Progenitor cell of endocrine pancreas (in vitro differentiated cells): ENCODE measurements around the gene LTBR. TPM values are rescaled to one million over a fixed set of nuclear protein-coding genes. Genes with fewer than 3 reads are reported as not detected.
"Not testable (repeated sequence)": the region's sequence is repeated elsewhere in the genome, so short reads cannot be mapped to it uniquely, and the experiment has no call there.

Source experiments
- DNase-seq: peaks from one replicate; pipeline ENCODE4 v3.0.0; 2021; ENCODE audit warnings: low spot score; ENCODE audit not compliant: unreplicated experiment
- H3K27ac Mint-ChIP-seq: 2 replicates; pipeline ENCODE4 v1.8.0; 2021; ENCODE audit warnings: mild to moderate bottlenecking, moderate library complexity, mixed read lengths
- H3K27me3 Mint-ChIP-seq: 2 replicates; pipeline ENCODE4 v1.8.0; 2021; ENCODE audit warnings: mixed read lengths
- H3K36me3 Mint-ChIP-seq: 2 replicates; pipeline ENCODE4 v1.8.0; 2022; ENCODE audit warnings: mixed read lengths; ENCODE audit not compliant: insufficient read depth
- H3K4me1 Mint-ChIP-seq: 2 replicates; pipeline ENCODE4 v1.8.0; 2021; ENCODE audit warnings: low read depth, mixed read lengths
- H3K4me3 Mint-ChIP-seq: 2 replicates; pipeline ENCODE4 v1.8.0; 2021; ENCODE audit warnings: low read depth, mild to moderate bottlenecking, moderate library complexity, mixed read lengths
- H3K9me3 Mint-ChIP-seq: 2 replicates; pipeline ENCODE4 v1.8.0; 2021; ENCODE audit warnings: low read depth, mixed read lengths
- total RNA-seq: library from RNA; stranded (reverse); gene quantifications from 2 replicates; pipeline ENCODE4 v1.2.1, GENCODE V29; 2021
- TF ChIP-seq, protein P1 (sequence below): fragments of 200-600 bp; sonication (generic); IDR thresholded peaks from one replicate; pipeline ENCODE4 v1.5.0; 2021; ENCODE audit warnings: antibody characterized with exemption, mild to moderate bottlenecking; ENCODE audit not compliant: unreplicated experiment

Gene LTBR
- total RNA-seq, 1 donor from 2014 or later, result 17.8 TPM

DNA sequence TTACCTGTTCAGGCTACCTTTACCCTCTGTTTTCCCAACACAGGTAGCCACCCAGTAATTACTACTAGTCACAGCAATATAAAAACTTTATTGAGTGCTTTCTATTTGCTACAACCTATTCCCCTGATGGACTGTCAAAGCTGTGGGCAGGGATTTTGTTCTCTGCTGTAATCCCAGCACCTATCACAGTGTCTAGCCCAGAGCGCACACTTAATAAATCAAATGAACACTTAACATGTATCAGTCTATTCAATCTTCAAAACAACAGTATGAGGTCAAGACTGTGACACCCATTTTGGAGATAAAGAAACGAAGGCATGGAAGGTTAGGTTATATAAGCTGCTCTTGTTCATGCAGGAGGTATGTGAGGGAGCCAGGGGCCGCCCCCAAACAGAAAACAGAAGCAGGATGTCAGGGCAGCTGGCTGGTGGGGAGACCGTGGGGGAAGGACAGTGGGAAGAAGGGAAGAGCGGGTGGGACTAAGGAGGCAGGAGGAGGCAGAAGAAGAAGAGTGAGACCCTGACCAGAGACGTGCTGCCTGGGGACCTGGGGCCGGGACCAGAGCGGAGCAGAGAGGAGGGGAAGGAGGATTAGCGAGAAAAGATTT lies 43.8 kb upstream of the LTBR start:
- Mint-ChIP-seq H3K4me1 (peaks cover 32% of the 10 kb centered on the region), H3K4me3 (no peak overlapping the region), H3K9me3 (no peaks in the 10 kb centered on the region), H3K36me3 (no peaks in the 10 kb centered on the region), H3K27me3 (no peaks in the 10 kb centered on the region), H3K27ac (no peak overlapping the region)
- DNase-seq, result no peak
- TF ChIP-seq, protein P1, sequence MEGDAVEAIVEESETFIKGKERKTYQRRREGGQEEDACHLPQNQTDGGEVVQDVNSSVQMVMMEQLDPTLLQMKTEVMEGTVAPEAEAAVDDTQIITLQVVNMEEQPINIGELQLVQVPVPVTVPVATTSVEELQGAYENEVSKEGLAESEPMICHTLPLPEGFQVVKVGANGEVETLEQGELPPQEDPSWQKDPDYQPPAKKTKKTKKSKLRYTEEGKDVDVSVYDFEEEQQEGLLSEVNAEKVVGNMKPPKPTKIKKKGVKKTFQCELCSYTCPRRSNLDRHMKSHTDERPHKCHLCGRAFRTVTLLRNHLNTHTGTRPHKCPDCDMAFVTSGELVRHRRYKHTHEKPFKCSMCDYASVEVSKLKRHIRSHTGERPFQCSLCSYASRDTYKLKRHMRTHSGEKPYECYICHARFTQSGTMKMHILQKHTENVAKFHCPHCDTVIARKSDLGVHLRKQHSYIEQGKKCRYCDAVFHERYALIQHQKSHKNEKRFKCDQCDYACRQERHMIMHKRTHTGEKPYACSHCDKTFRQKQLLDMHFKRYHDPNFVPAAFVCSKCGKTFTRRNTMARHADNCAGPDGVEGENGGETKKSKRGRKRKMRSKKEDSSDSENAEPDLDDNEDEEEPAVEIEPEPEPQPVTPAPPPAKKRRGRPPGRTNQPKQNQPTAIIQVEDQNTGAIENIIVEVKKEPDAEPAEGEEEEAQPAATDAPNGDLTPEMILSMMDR, result no peak

DNA sequence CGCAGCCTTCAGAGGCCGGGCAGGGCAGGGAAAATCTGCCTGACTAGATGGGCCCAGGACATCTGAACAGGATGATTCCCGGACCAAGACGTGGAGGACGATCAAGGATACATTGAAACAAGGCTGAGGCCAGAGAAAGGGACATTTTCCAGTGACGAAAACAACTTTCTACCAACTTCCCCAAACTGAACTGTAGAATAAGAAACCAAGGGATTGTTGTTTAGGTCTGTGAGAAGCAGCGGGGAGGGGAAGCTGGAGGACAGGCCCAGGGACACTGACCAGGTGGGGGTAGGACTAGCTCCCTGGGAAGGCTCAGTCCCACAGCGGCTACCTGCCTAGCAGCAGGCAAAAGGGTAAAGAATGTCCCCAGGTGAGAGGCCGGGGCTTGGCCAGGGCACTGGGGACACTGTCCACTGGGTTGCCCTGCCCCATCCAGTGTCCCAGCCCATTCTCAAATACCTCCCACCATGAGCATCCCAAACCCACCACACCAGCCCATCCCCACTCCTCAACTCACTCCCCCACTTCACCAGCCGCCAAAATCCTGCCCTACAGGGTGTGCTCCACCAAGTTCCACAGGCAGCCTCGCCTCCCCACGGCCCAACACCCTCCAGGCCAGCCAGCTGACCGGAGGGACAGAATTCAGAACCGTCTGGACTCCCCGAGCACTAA lies 43.1 kb upstream of the LTBR start:
- H3K27me3 Mint-ChIP-seq, result no peaks in the 10 kb centered on the region

GRCh38 chr12:6341417-6342139 lies 42.4 kb upstream of the LTBR start, which contains the start of gene TNFRSF1A:
TSS of gene TNFRSF1A (minus strand) at chr12:6342076. CDS start at chr12:6341814, 262 bp downstream.
- H3K27ac Mint-ChIP-seq, result no peak within 1 kb of the TSS
- no peaks in the 10 kb centered on the region for H3K27me3 Mint-ChIP-seq
- DNase-seq, result peak; percentile 34
- H3K4me3 Mint-ChIP-seq, result no peak within 1 kb of the TSS
- no peaks in the 10 kb centered on the region for H3K36me3 Mint-ChIP-seq
- TF ChIP-seq, protein P1, result no peak
- H3K4me1 Mint-ChIP-seq, result peaks cover 17% of the 10 kb centered on the region
- H3K9me3 Mint-ChIP-seq, result no peaks in the 10 kb centered on the region

More for the DNA sequence above, 43.1 kb upstream of the LTBR start:
- Mint-ChIP-seq H3K27ac (no peak overlapping the region), H3K9me3 (no peaks in the 10 kb centered on the region), H3K4me3 (no peak overlapping the region), H3K36me3 (no peaks in the 10 kb centered on the region), H3K4me1 (peaks cover 24% of the 10 kb centered on the region)
- TF ChIP-seq, protein P1, result no peak
- DNase-seq, result no peak

- Mint-ChIP-seq H3K4me1 (peaks cover 12% of the 10 kb centered on the region), H3K27me3 (peaks cover 4% of the 10 kb centered on the region), H3K36me3 (no peaks in the 10 kb centered on the region), H3K27ac (no peak overlapping the region), H3K9me3 (no peaks in the 10 kb centered on the region), H3K4me3 (no peak overlapping the region)
- DNase-seq, result no peak
- TF ChIP-seq, protein P1, result no peak
Measured at GRCh38 chr12:6342140-6342889, 41.6 kb upstream of the LTBR start.

GRCh38 chr12:6343518-6343917 lies 40.4 kb upstream of the LTBR start:
- Mint-ChIP-seq H3K27ac (no peak overlapping the region), H3K4me1 (peaks cover 12% of the 10 kb centered on the region), H3K27me3 (peaks cover 4% of the 10 kb centered on the region), H3K36me3 (no peaks in the 10 kb centered on the region), H3K4me3 (no peak overlapping the region), H3K9me3 (no peaks in the 10 kb centered on the region)
- DNase-seq, result no peak
- TF ChIP-seq, protein P1, result no peak

DNA sequence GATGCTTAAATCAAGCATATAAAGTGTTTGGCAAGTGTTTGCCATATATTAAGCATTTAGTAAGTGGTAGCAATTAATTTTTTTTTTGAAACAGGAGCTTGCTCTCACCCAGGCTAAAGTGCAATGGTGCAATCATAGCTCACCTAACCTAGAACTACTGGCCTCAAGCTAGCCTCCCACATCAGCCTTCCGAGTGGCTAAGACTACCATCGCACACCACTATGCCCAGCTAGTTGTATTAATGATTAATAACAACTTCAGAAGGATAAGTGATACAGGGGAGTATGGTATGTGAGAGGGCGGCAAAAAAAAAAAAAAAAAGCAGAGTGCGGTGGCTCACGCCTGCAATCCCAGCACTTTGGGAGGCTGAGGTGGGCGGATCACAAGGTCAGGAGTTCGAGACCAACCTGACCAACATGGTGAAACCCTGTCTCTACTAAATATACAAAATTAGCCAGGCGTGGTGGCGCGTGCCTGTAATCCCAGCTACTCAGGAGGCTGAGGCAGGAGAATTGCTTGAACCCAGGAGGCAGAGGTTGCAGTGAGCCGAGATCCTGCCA lies 39.8 kb upstream of the LTBR start:
- DNase-seq, H3K27me3 Mint-ChIP-seq, H3K36me3 Mint-ChIP-seq, H3K4me3 Mint-ChIP-seq, H3K27ac Mint-ChIP-seq, H3K9me3 Mint-ChIP-seq: not testable (repeated sequence)
- peaks cover 12% of the 10 kb centered on the region for H3K4me1 Mint-ChIP-seq
